OCI-LY1 (cell line): ENCODE measurements around the gene POTEH.
"Not testable (repeated sequence)": the region's sequence is repeated elsewhere in the genome, so short reads cannot be mapped to it uniquely, and the experiment has no call there.

Source experiments
- EZH2 ChIP-seq: fragments of 200-600 bp; sonication (generic), shearing (Covaris generic); IDR thresholded peaks from 2 replicates; pipeline ENCODE4 v1.8.0; 2017; ENCODE audit warnings: borderline replicate concordance, mixed run types, mild to moderate bottlenecking, antibody characterized with exemption, low read length, moderate library complexity, mixed read lengths
- TF ChIP-seq, protein P1 (sequence below): fragments of 200-600 bp; sonication (generic), shearing (Covaris generic); IDR thresholded peaks from 2 replicates; pipeline ENCODE4 v1.5.1; 2017; ENCODE audit warnings: mild to moderate bottlenecking, antibody characterized with exemption, low read length, moderate library complexity, mixed read lengths

DNA sequence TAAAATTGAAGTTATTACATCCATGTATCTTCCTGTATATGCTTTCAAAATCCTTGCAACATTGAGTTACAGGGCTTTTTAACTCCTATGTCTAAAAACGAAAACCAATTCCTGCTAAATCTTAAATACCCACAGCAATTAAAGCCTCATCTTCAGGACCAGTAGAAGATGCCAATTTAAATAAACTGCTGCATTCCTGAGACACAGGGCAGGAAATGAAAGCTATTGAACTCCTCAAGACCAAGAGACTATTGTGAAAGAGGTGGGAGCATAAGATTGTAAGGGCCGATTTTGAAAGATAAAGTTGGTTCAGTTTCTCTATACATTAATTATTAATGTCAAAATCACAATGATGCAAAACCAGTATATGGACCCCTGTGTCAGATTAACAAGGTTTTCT is 28.7 kb upstream of the POTEH start:
- TF ChIP-seq, protein P1, sequence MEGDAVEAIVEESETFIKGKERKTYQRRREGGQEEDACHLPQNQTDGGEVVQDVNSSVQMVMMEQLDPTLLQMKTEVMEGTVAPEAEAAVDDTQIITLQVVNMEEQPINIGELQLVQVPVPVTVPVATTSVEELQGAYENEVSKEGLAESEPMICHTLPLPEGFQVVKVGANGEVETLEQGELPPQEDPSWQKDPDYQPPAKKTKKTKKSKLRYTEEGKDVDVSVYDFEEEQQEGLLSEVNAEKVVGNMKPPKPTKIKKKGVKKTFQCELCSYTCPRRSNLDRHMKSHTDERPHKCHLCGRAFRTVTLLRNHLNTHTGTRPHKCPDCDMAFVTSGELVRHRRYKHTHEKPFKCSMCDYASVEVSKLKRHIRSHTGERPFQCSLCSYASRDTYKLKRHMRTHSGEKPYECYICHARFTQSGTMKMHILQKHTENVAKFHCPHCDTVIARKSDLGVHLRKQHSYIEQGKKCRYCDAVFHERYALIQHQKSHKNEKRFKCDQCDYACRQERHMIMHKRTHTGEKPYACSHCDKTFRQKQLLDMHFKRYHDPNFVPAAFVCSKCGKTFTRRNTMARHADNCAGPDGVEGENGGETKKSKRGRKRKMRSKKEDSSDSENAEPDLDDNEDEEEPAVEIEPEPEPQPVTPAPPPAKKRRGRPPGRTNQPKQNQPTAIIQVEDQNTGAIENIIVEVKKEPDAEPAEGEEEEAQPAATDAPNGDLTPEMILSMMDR = not testable (repeated sequence)
- not testable (repeated sequence) for TF ChIP-seq EZH2
